Activated T-cell treated with anti-CD3 and anti-CD28 coated beads, Interleukin-2, amount 50 U/mL, for 48 hours (primary cell): ENCODE data around the gene RASSF5.

Experiments
- DNase-seq, 2 experiments: peaks; one replicate each; pipeline ENCODE4 v3.0.0-alpha.2; 2020

RASSF5 gene

DNA sequence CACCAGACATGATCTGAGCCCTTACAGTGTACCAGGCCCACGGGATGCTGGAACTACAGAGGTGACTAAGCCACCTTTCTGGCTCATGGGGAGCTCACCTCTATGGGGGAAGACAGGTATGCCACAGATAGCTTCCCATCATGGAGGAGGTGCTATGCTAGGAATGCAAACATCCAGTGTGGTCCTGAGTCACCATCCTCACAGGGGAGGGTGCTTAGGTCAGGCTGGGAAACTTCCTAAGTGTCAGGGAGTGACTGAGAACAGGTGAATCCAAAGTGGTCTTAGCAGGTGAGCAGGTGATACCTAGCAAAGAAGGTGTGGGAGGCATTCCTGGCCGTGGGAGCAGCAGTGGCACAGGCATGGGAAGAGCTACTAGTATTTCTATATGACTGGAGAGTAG, 8.6 kb upstream of the RASSF5 start:
- DNase-seq: no peak

DNA sequence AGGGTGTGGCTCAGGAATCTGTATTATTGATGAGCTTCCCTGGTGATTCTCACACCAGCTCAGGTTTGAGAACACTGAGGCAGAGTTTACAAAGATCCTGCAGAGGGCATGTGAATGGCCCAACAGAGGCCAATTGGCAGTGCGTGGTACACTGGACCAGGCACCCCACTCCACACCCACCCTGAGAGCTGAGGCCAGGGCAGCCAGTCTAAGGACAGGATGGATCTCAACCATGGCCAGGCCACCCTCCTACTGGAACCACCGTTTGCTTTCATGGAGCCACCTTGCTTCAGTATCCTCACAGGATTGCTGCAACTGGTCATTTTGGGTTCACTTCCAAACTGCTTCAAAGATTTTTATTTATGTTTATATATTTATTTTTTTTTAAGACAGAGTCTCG, 7.3 kb upstream of the RASSF5 start:
- no peak for DNase-seq

DNA sequence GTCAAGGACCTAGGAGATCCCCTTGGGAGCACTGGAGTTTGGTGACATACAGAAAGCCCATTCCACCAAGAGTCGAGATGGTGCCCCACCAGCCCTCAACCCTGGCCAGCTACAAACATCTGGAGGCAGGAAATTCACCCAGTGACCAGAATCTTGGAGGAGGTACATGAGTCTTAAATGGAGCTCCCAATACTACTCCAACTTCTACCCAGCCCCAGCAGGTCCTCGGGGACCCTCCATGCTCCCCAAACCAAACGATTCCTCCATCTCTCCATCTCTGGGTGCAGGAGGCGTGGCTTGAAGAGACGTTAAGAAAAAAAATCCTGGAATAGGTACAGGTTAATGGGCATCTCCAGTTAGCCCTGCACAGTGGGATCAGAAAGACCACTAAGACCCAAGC, 5.5 kb upstream of the RASSF5 start:
- DNase-seq: no peak

DNA sequence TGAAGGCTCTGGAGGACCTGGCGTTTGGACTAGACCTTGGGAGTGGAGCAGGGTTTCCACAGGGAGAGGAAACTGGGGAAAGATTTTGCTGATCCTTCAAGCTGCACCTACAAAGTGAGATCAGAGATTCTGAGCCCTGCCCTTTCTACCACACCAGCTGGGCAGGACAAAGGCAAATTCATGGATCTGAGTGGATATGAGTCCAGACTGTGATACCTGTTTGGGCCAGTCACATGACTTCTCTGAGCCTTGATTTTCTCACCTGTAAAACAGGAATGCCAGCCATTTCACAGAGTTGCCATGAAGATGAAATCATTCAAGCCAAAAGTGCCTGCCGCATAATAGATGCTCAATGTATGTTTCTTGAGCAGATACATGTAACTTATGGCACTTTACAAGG, 4.9 kb upstream of the RASSF5 start:
- no peak for DNase-seq

DNA sequence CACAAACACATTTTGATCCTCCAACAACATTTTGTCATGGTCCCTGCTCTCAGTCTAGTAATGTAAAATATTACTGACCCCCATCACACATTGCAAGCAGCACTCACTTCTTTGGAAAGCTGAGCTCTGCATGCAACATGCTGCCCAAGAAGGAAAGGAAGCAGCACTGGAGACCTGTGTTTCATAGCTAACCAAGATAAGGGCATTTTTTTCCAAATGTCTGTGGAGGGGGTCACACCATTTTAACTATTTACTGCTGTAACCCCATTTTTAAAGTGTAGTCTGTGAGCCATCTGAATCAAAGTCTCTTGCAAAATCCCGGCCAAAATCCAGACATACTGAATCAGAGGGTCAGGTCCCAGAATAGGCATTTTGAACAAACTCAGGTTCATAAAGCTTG, 4.5 kb upstream of the RASSF5 start:
- DNase-seq: no peak

DNA sequence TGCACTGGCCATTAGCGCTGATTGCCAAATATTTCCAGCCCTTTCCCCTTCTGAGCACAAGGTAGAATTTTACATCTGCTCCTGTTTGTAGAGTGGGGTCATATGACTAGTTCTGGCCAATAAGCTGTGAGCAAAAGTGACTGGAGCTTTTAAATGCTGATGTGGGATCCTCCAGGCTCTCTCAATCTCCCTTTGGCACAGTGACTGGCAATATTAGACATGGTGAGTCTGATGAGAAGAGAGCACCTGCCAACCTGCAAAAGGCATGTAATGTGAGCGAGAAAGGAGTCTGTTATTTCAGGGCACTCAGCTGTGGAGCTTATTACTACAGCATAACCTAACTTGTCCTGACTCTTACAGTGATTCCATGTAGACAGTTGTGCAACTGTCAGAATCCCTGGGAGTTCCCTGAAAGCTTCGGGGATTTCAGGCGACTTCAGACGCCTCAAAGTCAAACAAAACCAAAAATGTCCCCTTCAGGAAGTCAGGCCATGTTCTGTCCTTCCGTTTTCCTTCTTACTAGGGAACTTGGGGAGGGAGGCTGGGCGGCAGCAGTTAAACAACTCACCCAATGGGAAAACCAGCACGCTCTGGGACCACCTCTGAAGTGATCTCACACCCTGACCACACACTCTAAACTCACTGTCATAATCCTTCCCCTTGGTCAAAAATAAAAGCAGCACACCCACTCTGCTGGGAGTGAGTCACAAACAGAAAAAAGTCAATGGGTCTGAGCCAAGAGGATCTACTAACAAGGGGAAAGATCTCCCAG, 3.6 kb upstream of the RASSF5 start:
- peak; percentile 74 to 78 for DNase-seq

DNA sequence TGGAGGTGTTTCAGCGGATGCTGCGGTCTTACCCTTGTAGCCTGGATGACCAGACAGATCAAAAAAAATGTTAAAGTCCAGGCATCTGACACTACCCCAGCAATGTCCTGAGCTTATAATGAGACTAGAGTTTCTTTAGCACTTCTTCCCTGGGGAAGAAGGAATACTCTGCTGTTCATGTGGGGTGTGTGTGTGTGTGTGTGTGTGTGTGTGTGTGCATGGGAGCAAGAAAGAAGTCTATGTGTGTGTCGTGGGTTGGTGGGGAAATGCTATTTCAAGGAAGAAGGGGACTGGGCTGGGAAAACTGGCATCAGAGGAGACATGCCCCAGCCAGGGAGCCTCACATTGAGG, 3.0 kb upstream of the RASSF5 start:
- no peak for DNase-seq

DNA sequence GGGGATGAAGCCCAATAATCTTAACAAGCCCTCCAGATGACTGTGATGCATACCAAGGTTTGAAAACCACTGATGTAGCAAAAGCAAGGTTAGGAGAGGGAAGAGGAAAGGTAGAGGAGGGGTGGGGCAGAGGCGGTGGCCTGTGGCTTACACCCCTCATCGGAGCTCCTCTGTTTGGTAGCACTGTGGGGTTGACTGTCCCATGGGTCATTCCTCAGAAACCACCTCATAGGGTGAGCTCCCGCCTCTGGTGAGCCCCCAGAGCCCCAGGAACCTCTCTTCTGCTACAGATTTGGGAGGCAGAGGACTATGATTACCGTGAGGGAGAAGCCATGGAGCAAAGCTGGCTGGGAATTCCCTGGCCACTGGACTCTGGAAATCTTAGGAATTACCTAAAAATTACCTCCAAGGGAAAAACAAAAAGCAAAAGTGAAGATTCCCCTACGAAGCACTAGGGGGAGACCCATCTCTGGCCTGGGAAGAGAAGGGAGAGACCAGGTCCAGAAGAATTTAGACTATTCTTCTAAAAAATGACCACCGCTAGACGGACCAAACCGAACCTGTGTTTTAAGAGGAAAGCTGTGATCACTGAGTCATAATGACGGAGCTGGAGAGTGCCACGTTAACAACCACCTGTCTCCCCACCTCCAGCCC, 1.5 kb upstream of the RASSF5 start:
- peak in 1 of 2 experiments; percentile 34 for DNase-seq

DNA sequence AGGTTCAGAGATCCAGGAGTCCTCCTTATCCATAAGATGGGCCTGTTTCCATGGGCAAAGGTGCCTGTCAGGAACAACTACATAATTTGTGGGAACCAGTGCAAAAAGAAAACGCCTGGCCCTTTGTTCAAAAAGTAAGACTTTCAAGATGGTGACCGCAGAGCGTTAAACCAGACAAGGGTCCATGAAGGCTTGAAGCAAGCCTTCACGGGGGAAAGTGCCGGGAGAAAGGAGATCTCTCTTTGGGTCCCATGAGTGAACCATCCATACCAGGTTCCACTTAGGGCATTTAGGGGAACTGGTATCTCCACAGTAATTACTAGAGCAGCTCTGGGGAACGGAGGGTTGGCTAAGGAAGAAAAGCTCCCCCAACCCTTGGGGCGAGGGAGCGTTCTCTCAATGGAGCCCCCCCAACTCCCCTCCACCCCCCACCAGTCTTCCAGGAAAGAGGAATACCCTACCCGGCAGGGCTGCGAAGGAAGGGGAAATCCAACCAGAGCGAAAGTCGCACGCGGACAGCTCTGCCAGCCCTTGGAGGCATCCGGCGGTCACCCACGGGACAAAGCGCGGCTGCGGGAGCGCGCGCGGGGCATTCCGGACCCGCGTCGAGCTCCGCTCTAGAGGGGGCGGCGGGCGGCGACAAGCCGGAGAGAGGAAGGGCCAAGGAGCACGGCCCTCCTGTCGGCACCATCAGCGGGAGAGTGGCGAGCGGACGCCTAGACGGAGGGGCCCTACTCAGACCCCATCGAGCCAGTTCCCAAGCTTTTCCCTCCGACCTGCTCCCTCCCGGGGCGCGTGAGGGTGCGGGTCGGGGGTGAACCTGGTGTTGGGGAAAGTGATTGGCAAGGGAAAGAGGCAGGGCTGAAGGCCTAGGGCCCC, 687 bp upstream of the RASSF5 start:
- DNase-seq: no peak

DNA sequence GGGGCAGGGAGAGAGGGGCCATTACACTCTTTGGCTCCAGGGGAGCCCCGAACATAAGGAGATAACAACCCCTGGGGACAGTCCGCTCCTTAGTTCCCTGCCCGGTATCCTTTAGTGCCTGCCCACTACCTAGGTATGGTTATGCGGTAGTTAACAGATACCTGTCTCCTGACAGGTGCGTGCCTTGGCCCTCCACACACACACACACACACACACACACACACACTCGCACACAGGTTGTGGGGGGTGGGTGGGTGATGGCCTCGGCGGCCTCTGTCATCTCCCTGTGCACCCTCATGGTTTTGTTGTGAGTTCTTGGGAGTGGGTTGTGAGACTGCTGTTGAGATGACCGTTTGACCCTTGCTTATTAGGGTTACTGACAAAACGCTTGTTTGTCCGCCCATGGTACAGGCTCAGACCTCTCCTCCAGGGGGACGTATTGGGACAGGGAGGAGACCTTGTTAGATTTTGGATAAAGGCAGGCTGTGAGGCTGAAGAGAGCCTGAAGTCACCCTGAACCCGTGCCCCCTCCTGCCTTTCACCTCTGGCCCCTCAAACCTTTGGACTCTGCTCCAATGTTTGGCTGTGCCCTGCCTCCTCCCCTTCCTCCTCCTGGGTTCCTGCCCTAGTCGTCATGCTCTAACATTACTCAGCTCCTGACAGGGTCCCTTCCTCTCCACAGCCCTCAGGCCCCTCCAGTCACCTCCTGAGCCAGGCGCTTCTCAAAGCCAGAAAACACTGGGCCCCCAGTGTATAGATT, 979 bp downstream of the RASSF5 start:
- DNase-seq: no peak

DNA sequence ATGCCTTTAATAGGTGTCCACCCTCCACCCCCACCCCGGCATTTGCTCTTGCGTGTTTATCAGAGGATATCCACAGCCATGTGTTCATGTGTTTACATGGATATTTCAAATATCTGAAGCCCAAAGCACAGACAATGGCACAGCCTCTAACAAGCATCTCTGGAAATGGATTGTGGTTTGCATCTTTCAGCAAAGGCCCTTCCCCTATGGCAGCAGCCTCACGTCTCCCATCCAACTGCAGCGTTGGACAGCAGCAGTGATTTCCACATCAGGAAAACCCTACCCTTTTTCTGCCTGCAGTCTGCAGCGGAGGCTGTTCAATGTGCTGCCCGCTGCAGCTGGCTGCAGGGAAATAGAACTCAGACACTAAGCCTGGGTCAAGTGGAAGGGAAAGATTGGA, 1.6 kb downstream of the RASSF5 start:
- no peak for DNase-seq

DNA sequence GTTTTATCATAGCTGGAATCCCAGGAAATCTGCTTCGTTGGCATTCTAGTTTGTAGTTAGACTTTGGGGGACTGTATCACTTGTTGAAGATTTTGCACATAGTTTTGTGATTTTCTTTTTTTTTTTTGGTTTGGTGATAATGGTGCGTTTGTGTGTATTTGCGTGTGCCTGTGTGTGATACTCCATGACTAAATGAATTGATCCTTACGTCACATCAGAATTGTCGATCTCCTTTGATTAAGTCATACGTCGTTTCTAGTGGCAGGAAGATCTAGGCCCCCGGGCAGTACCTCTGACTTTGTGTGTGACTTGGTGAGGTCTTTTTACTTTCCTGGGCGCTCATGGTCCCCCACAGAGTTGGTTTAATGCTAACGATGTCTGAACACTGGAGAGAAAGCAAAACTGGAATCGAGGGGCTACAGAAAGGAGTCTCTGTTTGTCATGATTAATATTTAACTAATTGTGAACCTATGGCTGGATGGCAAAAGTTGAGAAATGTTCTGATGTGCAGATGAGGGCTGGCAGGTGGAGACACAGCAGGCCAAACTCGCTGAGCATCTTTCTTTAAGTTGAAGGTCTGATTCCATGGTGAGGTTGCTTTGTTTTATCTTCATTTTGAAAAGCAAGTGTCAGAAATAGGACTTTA, 2.4 kb downstream of the RASSF5 start:
- no peak for DNase-seq

DNA sequence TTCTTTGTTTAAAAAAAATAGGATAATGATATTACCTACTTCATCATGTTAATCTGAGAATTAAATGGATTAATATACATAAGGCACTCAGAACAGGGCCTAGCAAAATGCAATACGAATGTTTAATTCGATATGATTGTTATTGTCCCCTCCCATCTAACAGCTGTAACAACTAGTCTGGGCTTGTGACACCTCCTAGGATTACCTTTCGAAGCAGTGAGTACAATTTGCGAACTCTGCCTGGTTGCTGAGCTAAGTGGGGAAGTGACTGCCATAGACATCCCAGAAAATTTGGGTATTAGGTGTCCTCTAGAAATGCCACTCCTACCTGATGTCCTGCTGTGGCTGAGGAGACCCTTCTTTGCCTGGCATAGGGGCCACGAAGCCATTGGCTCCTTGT, 3.0 kb downstream of the RASSF5 start:
- no peak for DNase-seq

DNA sequence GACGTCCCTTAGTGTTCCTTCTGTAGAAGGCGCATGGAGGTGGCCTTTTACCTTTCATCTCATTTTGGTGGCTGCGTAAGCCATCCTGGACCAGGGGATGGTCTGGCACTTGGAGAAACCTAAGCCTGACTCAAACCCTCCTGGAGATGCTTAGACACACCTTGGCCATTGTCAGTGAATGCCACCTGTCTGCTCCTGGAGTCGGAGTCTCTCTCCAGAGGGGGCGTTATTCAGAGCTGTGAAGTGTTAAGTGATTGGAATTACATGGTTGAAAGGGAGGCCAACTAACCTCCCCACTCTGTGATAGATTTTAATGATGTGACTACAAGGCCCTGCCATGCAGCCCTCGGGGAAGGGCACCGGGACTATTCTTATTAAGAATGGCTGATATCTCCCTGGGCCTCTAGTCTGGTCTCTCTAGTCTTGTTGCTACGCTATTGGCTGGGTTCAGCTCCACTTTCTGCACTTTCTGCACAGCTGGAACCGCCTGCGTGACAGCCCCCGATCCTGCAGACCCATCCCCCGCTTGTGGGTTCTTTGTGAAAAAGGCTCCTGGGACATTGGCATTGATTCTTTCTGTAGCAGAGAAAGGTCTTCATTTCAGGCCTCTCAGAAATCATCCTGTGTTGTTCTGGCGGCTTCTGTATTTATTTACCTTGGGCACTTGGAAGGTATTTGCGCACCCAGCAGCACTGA, 4.2 kb downstream of the RASSF5 start:
- DNase-seq: no peak

DNA sequence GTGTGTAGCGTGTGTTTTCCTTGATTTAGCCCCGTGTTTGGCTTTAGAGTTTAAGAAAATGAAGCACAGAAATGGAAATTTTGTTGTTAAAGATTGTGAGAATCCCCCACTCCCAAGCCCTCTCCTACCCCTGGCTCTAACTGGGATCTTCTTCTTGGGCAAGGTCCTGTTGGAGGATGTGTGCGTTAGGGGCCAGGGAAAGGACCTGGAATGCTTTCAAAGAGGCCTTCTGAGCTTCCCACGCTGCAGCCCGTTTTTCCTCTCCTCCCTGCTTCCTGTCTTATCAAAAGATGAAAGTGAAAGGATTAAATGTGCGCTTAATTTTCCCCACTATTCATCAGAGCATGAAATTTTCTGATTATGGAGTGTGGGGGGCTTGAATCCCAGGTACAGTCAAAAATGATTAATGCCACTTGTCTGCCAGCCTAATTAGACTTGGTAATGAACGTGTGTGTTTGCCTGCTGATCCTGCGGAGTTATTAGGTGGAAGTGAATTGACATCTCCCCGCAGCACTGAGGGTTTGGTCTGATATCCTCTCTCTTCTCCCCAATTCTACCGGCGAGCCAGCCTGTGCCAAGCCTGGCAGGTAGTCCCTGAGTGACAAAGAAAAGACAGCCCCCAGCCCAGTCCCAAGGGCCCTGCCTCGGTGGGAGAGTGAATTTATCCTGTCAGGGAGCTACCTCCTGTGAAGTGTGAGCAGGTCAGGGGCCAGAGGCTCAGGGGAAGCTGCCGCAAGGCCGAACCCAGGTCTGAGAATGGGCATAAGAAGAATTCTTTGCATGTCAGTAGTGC, 4.9 kb downstream of the RASSF5 start:
- no peak for DNase-seq

DNA sequence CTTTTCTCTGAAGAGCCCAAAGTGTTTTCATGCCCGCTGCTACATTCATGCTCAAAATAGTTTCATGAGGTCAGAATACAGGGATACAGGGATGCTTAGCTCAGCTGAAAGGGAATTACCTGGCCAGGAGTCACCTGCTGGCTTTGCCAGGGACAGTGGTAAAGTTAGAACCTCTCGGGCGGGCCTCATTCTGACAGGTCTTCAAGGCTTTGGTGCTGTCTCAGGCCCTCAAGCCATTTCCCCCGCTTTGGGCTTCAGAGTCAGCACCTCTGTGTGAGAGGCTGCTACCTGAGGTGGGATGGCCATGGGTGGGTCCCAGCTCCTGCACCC, 5.5 kb downstream of the RASSF5 start:
- DNase-seq: no peak

DNA sequence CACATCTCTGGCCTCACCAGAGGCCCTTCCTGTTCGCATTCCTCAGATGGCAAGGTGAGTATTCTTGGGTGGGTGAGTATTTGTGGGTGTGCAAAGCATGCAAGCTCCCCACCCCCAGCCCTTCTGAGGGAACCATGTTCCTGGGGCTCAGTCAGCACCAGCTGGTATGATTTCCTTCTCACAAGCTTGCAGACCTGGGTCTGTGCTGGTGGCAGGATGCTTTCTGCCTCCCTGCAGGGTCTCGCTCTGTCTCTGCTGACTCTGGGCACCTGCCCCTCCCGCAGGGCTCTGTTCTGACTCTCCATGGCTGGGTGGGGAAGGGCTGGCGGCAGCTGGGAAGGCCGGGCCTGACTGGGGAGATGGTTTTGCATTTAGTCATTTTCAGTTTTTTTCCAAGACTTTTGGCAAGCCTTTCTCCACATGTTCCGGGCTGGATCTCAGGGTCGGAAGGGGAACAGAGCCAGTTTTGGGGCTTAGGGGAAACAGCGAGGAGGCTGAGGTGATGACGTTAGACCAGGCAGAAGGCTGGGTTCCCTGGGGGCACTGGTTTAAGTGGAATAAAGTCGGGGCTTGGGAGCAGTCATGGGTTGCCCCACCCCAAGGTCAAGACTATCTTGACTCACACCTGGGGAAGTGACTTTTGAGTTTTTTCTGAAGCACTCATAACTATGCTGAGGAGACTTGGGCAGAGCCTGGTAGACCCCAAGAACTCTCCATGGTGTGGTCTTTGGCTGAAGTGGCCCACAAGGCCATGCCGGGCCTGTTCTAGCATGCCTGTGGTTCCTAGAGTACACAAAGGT, 6.2 kb downstream of the RASSF5 start:
- no peak for DNase-seq

DNA sequence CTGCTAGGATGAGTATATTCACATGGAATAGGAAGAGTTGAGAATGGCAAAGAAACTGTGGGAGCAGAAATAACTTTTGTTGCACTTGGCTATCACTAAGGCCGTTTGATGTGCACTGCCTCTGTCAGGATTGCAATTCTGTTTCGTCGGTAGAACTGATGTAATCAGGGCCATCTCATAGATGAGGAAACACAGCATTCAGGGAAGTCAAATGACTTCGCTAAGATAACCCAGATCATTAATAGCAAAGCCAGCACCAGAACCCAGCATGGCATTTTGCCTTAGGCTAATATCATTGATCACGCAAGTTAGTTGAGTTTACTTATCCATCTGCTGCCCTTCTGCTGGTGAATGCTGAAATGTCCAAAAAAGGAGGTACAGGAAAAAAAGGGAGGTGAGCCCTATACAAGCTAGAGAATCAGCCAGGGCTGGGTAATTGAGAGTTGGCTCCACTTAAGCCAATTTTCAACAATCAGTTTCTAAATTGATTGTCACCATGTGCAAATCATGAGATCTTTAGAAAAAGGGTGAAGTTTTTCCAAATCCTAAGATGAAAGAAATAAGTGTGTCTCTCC, 7.6 kb downstream of the RASSF5 start:
- no peak for DNase-seq

DNA sequence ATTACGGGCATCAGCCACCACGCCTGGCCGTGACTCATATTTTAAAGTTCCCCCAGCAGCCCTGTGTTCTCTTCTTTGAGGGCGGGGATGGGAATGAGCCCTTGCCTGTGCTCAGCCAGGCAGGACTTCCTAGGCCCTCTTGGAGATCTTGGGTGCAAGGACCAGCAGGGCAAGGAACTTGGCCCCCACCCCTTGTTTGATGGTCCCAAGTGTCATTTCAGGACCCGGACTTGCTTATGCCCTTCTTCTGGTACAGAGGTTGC, 9.3 kb downstream of the RASSF5 start:
- no peak for DNase-seq

DNA sequence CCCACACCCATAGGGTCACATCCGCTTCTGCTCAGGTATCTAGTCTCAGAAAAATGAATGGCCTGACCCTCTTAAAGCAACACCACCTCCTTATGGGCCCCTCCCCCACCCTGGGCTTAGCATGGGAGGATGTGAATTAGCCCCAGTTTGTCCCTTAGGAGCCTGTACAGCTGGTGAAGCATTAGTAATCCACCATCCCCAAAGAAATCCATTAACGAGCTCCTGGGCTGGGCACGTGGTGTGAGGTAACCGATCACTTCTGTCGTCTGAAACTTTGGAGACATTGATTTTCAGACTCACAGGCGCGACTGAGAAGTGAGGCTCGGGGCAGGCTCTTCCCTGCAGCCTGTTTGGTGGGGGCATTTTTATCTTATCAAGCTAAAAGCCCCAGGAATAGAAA, 10.5 kb downstream of the RASSF5 start:
- no peak for DNase-seq
